WTC11 (cell line): ENCODE data around the gene RASA4B.
"Not testable (repeated sequence)": the region's sequence is repeated elsewhere in the genome, so short reads cannot be mapped to it uniquely, and the experiment has no call there.

Experiments
- CBFB ChIP-seq: sonication (generic); formaldehyde crosslinking; IDR thresholded peaks from 2 replicates; pipeline ENCODE4 v1.8.1; 2022; ENCODE audit warnings: mild to moderate bottlenecking, low read depth, missing genetic modification reagents
- FOXP1 ChIP-seq: sonication (generic); formaldehyde crosslinking; IDR thresholded peaks from 2 replicates; pipeline ENCODE4 v1.8.0; 2022; ENCODE audit warnings: missing genetic modification reagents, mild to moderate bottlenecking, moderate library complexity, borderline replicate concordance
- GRHL2 ChIP-seq: fragments of 250-450 bp; sonication (Bioruptor Pico); IDR thresholded peaks from 2 replicates; pipeline ENCODE4 v1.8.0; 2022; ENCODE audit warnings: mild to moderate bottlenecking, moderate library complexity; ENCODE audit not compliant: insufficient replicate concordance, severe bottlenecking
- NR2C2 ChIP-seq: sonication (generic); formaldehyde crosslinking; IDR thresholded peaks from 2 replicates; pipeline ENCODE4 v1.8.0; 2022; ENCODE audit warnings: mild to moderate bottlenecking, missing genetic modification reagents
- TF ChIP-seq, protein P1 (sequence below): sonication (generic); formaldehyde crosslinking; IDR thresholded peaks from 2 replicates; pipeline ENCODE4 v1.8.1; 2023; ENCODE audit warnings: mild to moderate bottlenecking, missing genetic modification reagents, moderate library complexity
- TF ChIP-seq, protein P2 (sequence below): fragments of 200-600 bp; IDR thresholded peaks from 2 replicates; pipeline ENCODE4 v1.8.0; 2022; ENCODE audit warnings: antibody characterized with exemption
- TF ChIP-seq, protein P3 (sequence below): sonication (generic); formaldehyde crosslinking; conservative IDR thresholded peaks from 2 replicates; pipeline ENCODE4 v1.8.1; 2022; ENCODE audit warnings: mild to moderate bottlenecking, missing genetic modification reagents
- TF ChIP-seq, protein P4 (sequence below): sonication (generic); formaldehyde crosslinking; IDR thresholded peaks from 2 replicates; pipeline ENCODE4 v1.8.1; 2022; ENCODE audit warnings: mild to moderate bottlenecking, moderate library complexity, missing genetic modification reagents

DNA sequence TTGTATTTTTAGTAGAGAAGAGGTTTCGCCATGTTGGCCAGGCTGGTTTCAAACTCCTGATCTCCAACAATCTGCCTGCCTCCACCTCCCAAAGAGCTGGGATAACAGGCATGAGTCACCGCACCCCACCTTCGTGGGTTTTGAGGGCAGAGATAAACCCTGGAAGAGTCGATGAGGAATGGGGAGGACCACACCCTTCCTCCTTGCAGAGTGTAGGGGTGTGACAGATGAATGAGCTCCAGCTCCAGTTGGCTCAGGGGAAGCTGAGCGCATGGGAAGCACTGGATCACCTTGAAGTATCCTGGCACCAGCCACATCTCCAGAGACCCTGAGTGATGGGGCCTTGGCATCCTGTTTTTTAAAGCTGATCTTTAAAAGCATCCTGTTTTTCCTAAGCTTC is 33.3 kb downstream of the RASA4B start:
- TF ChIP-seq GRHL2; CBFB (CRISPR knock-in tag); FOXP1 (CRISPR knock-in tag); NR2C2 (CRISPR knock-in tag): not testable (repeated sequence)
- TF ChIP-seq, protein P1, sequence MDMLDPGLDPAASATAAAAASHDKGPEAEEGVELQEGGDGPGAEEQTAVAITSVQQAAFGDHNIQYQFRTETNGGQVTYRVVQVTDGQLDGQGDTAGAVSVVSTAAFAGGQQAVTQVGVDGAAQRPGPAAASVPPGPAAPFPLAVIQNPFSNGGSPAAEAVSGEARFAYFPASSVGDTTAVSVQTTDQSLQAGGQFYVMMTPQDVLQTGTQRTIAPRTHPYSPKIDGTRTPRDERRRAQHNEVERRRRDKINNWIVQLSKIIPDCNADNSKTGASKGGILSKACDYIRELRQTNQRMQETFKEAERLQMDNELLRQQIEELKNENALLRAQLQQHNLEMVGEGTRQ (CRISPR knock-in tag), result not testable (repeated sequence)
- TF ChIP-seq, protein P2, sequence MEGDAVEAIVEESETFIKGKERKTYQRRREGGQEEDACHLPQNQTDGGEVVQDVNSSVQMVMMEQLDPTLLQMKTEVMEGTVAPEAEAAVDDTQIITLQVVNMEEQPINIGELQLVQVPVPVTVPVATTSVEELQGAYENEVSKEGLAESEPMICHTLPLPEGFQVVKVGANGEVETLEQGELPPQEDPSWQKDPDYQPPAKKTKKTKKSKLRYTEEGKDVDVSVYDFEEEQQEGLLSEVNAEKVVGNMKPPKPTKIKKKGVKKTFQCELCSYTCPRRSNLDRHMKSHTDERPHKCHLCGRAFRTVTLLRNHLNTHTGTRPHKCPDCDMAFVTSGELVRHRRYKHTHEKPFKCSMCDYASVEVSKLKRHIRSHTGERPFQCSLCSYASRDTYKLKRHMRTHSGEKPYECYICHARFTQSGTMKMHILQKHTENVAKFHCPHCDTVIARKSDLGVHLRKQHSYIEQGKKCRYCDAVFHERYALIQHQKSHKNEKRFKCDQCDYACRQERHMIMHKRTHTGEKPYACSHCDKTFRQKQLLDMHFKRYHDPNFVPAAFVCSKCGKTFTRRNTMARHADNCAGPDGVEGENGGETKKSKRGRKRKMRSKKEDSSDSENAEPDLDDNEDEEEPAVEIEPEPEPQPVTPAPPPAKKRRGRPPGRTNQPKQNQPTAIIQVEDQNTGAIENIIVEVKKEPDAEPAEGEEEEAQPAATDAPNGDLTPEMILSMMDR, result not testable (repeated sequence)
- TF ChIP-seq, protein P3, sequence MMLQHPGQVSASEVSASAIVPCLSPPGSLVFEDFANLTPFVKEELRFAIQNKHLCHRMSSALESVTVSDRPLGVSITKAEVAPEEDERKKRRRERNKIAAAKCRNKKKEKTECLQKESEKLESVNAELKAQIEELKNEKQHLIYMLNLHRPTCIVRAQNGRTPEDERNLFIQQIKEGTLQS, result not testable (repeated sequence)
- TF ChIP-seq, protein P4, sequence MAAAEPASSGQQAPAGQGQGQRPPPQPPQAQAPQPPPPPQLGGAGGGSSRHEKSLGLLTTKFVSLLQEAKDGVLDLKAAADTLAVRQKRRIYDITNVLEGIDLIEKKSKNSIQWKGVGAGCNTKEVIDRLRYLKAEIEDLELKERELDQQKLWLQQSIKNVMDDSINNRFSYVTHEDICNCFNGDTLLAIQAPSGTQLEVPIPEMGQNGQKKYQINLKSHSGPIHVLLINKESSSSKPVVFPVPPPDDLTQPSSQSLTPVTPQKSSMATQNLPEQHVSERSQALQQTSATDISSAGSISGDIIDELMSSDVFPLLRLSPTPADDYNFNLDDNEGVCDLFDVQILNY (CRISPR knock-in tag), result not testable (repeated sequence)
